ENCODE results near the gene SLCO2A1. TPM values are rescaled to one million over a fixed set of nuclear protein-coding genes. Genes with fewer than 3 reads are reported as not detected.

Gene SLCO2A1
- total RNA-seq, 1 donor from 2014 or later = 3.8 TPM

DNA sequence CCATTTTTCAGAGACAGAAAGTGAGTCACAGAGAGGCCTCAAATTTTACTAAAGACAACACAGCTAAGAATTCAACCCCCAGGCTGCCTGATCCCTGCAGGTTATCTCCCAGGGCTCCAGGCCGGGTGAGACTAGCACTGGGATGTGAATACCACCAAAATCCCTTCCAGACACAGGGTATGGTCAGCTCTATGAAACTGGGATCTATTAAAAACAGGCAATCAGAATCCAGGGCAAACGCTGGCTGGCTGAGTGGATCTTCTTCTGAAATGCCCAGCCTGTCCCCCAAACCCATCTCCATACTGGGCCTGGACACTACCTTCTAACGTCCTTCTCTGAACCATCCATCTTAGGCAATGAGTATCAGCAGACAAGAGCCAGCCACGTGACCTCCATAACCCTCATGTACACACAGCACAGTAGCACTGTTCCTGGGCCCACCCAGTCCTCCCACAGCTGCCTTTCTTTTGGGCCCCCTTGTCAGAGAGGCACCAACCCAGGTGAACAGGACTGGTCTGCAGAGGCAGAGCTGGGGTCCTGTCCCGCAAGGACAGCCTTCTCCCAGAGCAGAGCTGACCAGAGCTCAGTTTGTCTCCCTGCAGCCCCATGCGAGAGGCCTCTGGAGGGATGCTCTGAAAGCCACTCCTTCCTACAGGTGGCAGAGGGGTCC, 135.9 kb downstream of the SLCO2A1 start:
- DNase-seq (ENCODE audit: low spot score) = no peak
- H3K4me3 Mint-ChIP-seq (ENCODE audit: unreplicated experiment) = no peak overlapping the region
- peaks cover 3% of the 10 kb centered on the region for H3K4me1 Mint-ChIP-seq (ENCODE audit: unreplicated experiment)
- H3K9me3 Mint-ChIP-seq (ENCODE audit: unreplicated experiment) = no peaks in the 10 kb centered on the region
- no peak overlapping the region for H3K27ac Mint-ChIP-seq (ENCODE audit: unreplicated experiment)
- no peaks in the 10 kb centered on the region for H3K36me3 Mint-ChIP-seq (ENCODE audit: low read depth, unreplicated experiment)
- TF ChIP-seq, protein P1, sequence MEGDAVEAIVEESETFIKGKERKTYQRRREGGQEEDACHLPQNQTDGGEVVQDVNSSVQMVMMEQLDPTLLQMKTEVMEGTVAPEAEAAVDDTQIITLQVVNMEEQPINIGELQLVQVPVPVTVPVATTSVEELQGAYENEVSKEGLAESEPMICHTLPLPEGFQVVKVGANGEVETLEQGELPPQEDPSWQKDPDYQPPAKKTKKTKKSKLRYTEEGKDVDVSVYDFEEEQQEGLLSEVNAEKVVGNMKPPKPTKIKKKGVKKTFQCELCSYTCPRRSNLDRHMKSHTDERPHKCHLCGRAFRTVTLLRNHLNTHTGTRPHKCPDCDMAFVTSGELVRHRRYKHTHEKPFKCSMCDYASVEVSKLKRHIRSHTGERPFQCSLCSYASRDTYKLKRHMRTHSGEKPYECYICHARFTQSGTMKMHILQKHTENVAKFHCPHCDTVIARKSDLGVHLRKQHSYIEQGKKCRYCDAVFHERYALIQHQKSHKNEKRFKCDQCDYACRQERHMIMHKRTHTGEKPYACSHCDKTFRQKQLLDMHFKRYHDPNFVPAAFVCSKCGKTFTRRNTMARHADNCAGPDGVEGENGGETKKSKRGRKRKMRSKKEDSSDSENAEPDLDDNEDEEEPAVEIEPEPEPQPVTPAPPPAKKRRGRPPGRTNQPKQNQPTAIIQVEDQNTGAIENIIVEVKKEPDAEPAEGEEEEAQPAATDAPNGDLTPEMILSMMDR (IDR thresholded peaks at IDR 0.05; ENCODE audit: unreplicated experiment) = no peak
- peaks cover 15% of the 10 kb centered on the region for H3K27me3 Mint-ChIP-seq (ENCODE audit: unreplicated experiment)

DNA sequence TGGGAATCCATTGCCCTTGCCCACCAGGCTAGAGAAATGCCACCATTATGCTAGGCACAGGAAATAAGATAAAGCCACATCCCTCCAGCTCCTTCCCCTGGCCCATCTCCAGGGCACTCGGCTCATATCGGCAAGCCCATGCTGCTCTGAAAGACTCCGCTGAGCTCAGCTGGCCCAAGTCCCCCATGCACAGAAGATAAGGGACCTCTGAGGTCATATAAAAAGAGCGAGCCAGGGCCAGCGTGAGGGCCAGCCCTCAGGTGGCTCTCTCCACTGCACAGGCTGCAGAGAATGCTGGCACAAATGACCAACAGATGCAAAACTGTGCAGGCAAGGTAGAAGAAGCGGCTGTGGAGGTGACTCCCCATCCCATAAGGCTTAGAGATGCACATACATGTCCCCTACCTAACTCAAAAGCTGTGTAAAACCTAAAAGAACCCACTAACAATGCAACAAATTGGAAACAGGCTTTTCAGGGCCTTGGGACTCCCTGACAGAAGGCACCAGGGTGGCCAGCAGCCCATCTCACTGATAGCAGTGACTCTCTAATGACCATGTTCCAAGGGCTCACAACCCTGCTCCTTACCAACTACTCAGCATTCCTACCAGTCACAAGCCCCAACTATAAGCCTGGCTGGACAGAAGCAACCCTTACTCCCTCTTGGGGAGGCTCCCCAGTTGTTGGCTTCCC, 137.0 kb downstream of the SLCO2A1 start:
- Mint-ChIP-seq H3K9me3 (ENCODE audit: unreplicated experiment) (no peaks in the 10 kb centered on the region), H3K27me3 (ENCODE audit: unreplicated experiment) (peaks cover 15% of the 10 kb centered on the region), H3K4me3 (ENCODE audit: unreplicated experiment) (no peak overlapping the region), H3K27ac (ENCODE audit: unreplicated experiment) (no peak overlapping the region), H3K36me3 (ENCODE audit: low read depth, unreplicated experiment) (no peaks in the 10 kb centered on the region), H3K4me1 (ENCODE audit: unreplicated experiment) (peaks cover 10% of the 10 kb centered on the region)
- TF ChIP-seq, protein P1 (IDR thresholded peaks at IDR 0.05; ENCODE audit: unreplicated experiment) = no peak
- DNase-seq (ENCODE audit: low spot score) = no peak

DNA sequence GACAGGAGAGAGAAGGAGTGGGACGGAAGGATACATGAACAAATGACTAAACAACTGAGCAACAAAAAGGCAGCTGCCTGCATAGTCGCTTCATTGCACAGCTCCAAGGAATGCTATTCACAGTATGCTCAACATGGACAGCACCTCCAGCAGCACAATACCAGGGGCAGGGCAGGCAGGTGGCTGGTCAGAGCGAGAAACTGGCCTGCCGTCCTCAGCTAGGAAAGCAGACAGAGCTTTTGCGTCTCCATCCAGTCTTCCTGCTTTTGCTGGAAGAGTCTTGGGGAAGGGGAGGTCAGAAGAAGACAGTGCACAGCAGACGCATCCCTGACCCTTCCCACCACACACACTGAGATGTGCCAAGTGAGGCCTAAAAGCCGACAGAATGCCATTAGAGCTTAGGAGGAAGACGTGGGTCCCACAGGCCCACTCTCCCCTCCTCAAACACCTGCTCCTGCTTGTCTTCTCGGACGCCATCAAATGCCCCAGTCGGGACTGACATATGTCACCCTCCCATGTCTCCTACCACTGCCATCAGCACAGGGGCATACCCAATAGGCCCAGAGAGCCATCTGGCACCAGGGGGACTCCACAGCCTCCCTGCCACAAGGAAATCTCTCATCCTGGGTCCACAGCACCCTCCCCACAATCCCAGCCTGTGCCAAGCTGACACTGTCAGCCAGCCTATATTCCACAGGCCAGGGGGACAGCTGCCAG, 137.9 kb downstream of the SLCO2A1 start:
- H3K4me3 Mint-ChIP-seq (ENCODE audit: unreplicated experiment) = no peak overlapping the region
- no peaks in the 10 kb centered on the region for H3K9me3 Mint-ChIP-seq (ENCODE audit: unreplicated experiment)
- H3K4me1 Mint-ChIP-seq (ENCODE audit: unreplicated experiment) = peaks cover 8% of the 10 kb centered on the region
- no peak overlapping the region for H3K27ac Mint-ChIP-seq (ENCODE audit: unreplicated experiment)
- no peaks in the 10 kb centered on the region for H3K36me3 Mint-ChIP-seq (ENCODE audit: low read depth, unreplicated experiment)
- TF ChIP-seq, protein P1 (IDR thresholded peaks at IDR 0.05; ENCODE audit: unreplicated experiment) = no peak
- H3K27me3 Mint-ChIP-seq (ENCODE audit: unreplicated experiment) = peaks cover 8% of the 10 kb centered on the region
- no peak for DNase-seq (ENCODE audit: low spot score)

DNA sequence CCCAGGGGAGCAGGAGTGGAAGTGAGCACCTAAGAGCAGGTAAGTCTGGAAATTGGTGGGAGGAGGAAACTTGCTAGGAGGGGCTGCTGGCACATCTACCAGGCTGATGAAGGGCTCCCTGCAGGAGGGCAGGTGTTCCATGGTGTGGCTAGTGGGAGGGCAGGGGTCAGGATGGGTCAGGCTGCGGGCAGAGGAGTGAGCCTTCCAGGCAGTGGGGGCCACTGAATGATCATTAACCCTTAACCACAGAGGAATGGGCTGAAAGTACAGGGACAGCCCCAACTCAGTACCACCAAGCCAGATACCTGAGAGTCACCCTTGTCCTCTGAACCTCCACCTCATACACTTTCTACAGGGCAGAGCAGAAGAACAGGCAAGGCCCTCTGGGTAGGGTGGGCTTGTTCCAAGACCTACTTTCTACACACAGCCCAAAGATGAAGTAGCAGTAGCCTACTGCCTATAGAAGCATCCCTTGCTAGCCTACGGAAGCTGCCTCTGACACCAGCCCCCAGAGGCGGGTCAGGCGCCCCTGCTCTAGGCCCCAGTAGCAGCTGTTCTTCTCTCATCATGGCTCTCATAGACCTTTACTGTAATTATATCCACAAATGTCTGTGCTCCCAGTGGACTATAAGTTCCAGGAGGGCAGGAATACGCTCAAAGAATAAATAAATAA, 138.6 kb downstream of the SLCO2A1 start:
- DNase-seq (ENCODE audit: low spot score) = no peak
- peaks cover 4% of the 10 kb centered on the region for H3K27me3 Mint-ChIP-seq (ENCODE audit: unreplicated experiment)
- TF ChIP-seq, protein P1 (IDR thresholded peaks at IDR 0.05; ENCODE audit: unreplicated experiment) = no peak
- no peaks in the 10 kb centered on the region for H3K36me3 Mint-ChIP-seq (ENCODE audit: low read depth, unreplicated experiment)
- peaks cover 7% of the 10 kb centered on the region for H3K4me1 Mint-ChIP-seq (ENCODE audit: unreplicated experiment)
- H3K27ac Mint-ChIP-seq (ENCODE audit: unreplicated experiment) = no peak overlapping the region
- H3K9me3 Mint-ChIP-seq (ENCODE audit: unreplicated experiment) = no peaks in the 10 kb centered on the region
- H3K4me3 Mint-ChIP-seq (ENCODE audit: unreplicated experiment) = no peak overlapping the region

Measured in endothelial cell (in vitro differentiated cells).